HepG2 (cell line): ENCODE measurements around the gene COPS4. TPM values are rescaled to one million over a fixed set of nuclear protein-coding genes. Genes with fewer than 3 reads are reported as not detected.
A peak's percentile ranks its signal among the peaks of the same experiment; 100 is the strongest.

Source experiments
- DRAP1 ChIP-seq: IDR thresholded peaks from 2 replicates; pipeline ENCODE4 v1.6.1; 2016; ENCODE audit warnings: missing genetic modification reagents, missing compliant biosample characterization
- FOXA1 ChIP-seq, 2 experiments: fragments of 450-650 bp in 1 of 2; sonication (generic) in 1 of 2; formaldehyde crosslinking in 1 of 2; IDR thresholded peaks; 2 replicates each; pipeline versions ENCODE4 v1.4.0 to v1.6.1; 2016 to 2020; ENCODE audit warnings: missing genetic modification reagents in 1 of 2
- HMGXB3 ChIP-seq: sonication (generic); formaldehyde crosslinking; IDR thresholded peaks from 2 replicates; pipeline ENCODE4 v1.4.0; 2020; ENCODE audit warnings: missing genetic modification reagents, borderline replicate concordance
- MTERF4 ChIP-seq: sonication (generic); formaldehyde crosslinking; IDR thresholded peaks from 2 replicates; pipeline ENCODE4 v1.8.0; 2023; ENCODE audit warnings: mild to moderate bottlenecking, missing genetic modification reagents
- PAWR ChIP-seq: sonication (generic); formaldehyde crosslinking; IDR thresholded peaks from 2 replicates; pipeline ENCODE4 v1.4.0; 2020; ENCODE audit warnings: missing genetic modification reagents, mild to moderate bottlenecking, borderline replicate concordance
- REST ChIP-seq, 2 experiments: IDR thresholded peaks; 2 replicates each; pipeline ENCODE4 v1.6.1; 2011 to 2012; ENCODE audit warnings: low read length in 2 of 2, borderline replicate concordance in 1 of 2, low read depth in 1 of 2, mild to moderate bottlenecking in 1 of 2, moderate library complexity in 1 of 2
- TBL1XR1 ChIP-seq: fragments of 150-350 bp; IDR thresholded peaks from 2 replicates; pipeline ENCODE4 v1.6.1; 2014; ENCODE audit warnings: borderline replicate concordance, low read length; ENCODE audit not compliant: partially characterized antibody
- THAP11 ChIP-seq: IDR thresholded peaks from 2 replicates; pipeline ENCODE4 v1.6.1; 2016; ENCODE audit warnings: missing biosample characterization, missing genetic modification reagents
- U2AF1 ChIP-seq: fragments of 200-400 bp; formaldehyde crosslinking; optimal IDR thresholded peaks from 2 replicates; pipeline ENCODE3; 2017; ENCODE audit warnings: mild to moderate bottlenecking, low read depth, low read length
- ZBTB3 ChIP-seq: sonication (generic); formaldehyde crosslinking; IDR thresholded peaks from 2 replicates; pipeline ENCODE4 v1.4.0; 2020; ENCODE audit warnings: low read depth, mild to moderate bottlenecking, moderate library complexity, missing genetic modification reagents, borderline replicate concordance
- ZBTB43 ChIP-seq: sonication (generic); formaldehyde crosslinking; conservative IDR thresholded peaks from 2 replicates; pipeline ENCODE4 v1.4.0; 2020; ENCODE audit warnings: missing genetic modification reagents
- ZFP41 ChIP-seq: sonication (generic); formaldehyde crosslinking; IDR thresholded peaks from 2 replicates; pipeline ENCODE4 v1.4.0; 2020; ENCODE audit warnings: mild to moderate bottlenecking, missing genetic modification reagents, borderline replicate concordance
- ZNF256 ChIP-seq: sonication (generic); formaldehyde crosslinking; conservative IDR thresholded peaks from 2 replicates; pipeline ENCODE4 v1.4.0; 2020; ENCODE audit warnings: missing genetic modification reagents
- ZNF263 ChIP-seq: sonication (generic); formaldehyde crosslinking; IDR thresholded peaks from 2 replicates; pipeline ENCODE4 v1.4.0; 2020; ENCODE audit warnings: missing genetic modification reagents
- ZNF446 ChIP-seq: sonication (generic); formaldehyde crosslinking; IDR thresholded peaks from 2 replicates; pipeline ENCODE4 v1.5.0; 2020; ENCODE audit warnings: mild to moderate bottlenecking, missing genetic modification reagents
- polyA plus RNA-seq, 8 experiments: library from polyadenylated mRNA; depleted of rRNA in 3 of 8; stranded (reverse) in 7 of 8; unstranded in 1 of 8; fragments of >200 nt; fragmentation: Illumina TruSeq in 4 of 8; extraction: Trizol in 4 of 8; gene quantifications; 2 replicates each; pipeline versions ENCODE4 v1.2.1 to v1.2.3, GENCODE V29; 2011 to 2016; ENCODE audit warnings: low read depth in 4 of 8, missing spikeins in 1 of 8, mixed read lengths in 1 of 8; ENCODE audit not compliant: insufficient read depth in 1 of 8
- total RNA-seq, 5 experiments: library from RNA; depleted of rRNA; stranded (reverse); fragments of >200 nt; fragmentation: Illumina TruSeq; extraction: Trizol; gene quantifications; 2 replicates each; pipeline ENCODE4 v1.2.3, GENCODE V29; 2016; ENCODE audit warnings: low read depth in 1 of 5

The COPS4 gene
- total and polyA plus RNA-seq, 2 of the 13 experiments (the other 11 are each of a cell fraction or from before 2014, with no cell fraction given) = 28.8 to 52.5 TPM

GRCh38 chr4:83114576-83114975 lies 79.6 kb downstream of the COPS4 start, which contains the start of gene PLAC8 (continued):
- no peak for TF ChIP-seq ZBTB3 (CRISPR knock-in tag)
- TF ChIP-seq FOXA1 (IDR thresholded peaks at IDR 0.05) = no peak
- TF ChIP-seq FOXA1 (CRISPR knock-in tag; IDR thresholded peaks at IDR 0.05) = no peak
- TF ChIP-seq U2AF1 = no peak
- no peak for TF ChIP-seq ZNF263 (CRISPR knock-in tag)
- TF ChIP-seq PAWR = no peak
- 0 out of 4 replicates have a peak, but pooled peaks of 1 of the 2 experiments have one; percentile 46 for TF ChIP-seq REST (IDR thresholded peaks at IDR 0.05; ENCODE audit: borderline replicate concordance in 1 of 2, low read depth in 1 of 2, low read length in 2 of 2)
- TF ChIP-seq ZNF446 (CRISPR knock-in tag) = no peak
- peak; percentile 88 for TF ChIP-seq DRAP1 (CRISPR knock-in tag)
- TF ChIP-seq ZBTB43 (CRISPR knock-in tag) = no peak
- 0 out of 2 replicates have a peak, but pooled peaks have one; percentile 27 for TF ChIP-seq HMGXB3 (CRISPR knock-in tag)
- TF ChIP-seq MTERF4 (CRISPR knock-in tag) = no peak
- TF ChIP-seq ZFP41 = no peak
- TF ChIP-seq THAP11 (CRISPR knock-in tag) = no peak
- no peak for TF ChIP-seq ZNF256 (CRISPR knock-in tag)
- no peak for TF ChIP-seq TBL1XR1
